OCI-M2 (cell line): Measurements from ENCODE around the gene ZCCHC4.
"Not testable (repeated sequence)": the region's sequence is repeated elsewhere in the genome, so short reads cannot be mapped to it uniquely, and the experiment has no call there.

Experiments used
- DNase-seq: peaks from one replicate; lab custom pipeline; 2025; ENCODE audit not compliant: unreplicated experiment; lab: John Stamatoyannopoulos, UW

Gene ZCCHC4

DNA sequence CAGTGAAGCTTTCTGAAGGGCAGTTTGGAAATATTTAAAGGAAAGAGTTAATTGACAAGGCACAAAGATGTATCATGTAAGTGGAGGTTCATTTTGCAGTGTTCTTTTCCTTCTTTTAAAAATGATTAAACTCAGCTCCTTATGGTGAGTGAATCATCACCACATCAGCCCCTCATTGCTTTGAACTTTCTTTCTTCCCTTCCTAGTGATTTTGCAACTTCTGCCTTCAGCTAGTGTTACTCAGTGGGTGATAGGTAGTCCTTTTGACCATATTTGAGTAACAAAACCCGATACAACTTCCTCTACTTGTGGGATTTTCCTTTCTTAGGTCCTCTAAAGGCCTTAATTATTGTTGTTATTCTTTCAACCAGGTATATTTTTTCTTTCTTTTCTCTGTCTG is 8.2 kb downstream of the ZCCHC4 start:
- no peak for DNase-seq

DNA sequence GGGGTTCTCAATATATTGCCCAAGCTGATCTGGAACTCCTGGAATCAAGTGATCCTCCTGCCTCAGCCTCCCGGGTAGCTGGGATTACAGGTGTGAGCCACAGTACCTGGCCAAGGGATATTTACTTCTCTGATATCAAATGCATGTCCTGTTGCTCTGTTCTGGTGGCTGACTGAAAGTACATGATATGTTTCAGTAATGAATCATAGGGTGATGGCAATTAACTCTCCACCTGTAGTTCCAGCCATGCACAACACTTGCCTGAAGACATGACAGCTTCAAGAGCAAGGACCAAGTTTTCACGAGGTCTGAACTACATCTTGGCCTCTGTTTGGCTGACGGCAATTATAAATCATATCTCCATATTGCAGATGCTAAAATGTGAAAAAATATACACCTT is 9.1 kb downstream of the ZCCHC4 start:
- DNase-seq: no peak

- not testable (repeated sequence) for DNase-seq
Observed at GRCh38 chr4:25328463-25328862, 15.9 kb downstream of the ZCCHC4 start.

DNA sequence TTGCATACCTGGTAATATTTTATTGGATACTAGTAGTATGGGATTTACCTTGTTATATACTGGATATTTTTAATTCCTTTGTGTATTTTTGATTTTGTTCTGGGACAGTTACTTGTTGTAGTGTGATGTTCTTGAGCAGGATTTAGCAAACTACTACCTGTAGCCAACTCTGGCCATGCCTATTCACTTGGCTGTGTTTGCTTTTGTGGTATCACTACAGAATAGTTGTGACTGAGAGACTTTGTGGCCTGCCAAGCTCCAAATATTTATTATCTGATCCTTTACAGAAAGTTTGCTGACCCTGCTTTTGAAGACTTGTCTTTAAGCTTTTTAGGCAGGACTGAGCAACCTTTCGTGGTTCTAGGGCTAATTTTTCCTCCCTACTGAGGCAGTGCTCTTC is 17.8 kb downstream of the ZCCHC4 start:
- DNase-seq: no peak

DNA sequence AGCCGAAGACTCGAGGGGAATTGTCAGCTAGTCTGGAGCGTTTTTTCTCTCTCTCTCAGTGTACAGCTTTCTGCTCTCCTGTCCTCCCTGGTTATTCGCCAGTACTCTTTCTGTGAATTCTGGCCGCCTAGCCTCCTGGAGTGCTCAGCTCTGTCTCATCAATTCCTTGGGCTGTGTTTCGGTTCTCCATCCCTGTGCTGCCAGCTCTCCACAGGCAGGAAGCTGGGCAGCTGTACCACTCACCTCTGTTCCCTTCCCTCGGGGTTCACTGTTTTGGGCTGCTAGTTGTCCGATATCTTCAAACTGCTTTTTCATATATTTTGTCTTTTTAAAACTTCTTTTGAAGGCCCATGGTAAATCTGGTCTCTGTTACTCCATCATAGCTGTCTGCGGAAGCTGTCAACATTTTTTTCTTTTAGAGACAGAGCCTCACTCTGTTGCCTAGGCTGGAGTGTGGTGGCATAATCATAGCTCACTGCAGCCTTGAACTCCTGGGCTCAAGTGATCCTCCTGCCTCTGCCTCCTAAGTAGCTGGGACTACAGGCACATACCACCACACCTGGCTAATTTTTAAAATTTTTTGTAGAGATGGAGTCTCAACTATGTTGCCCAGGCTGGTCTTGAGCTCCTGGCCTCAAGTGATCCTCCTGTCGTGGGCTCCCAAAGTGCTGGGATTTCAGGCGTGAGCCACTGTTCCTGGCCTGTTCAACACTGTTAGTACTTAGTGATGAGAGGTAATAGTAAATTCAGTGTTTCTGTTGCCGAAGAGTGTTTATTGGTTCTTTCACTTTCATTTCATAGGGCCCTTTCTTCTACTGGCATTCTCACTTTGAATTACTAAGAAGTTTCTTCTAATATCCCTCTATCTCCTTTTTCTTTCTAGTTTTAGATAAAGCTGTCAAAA is 18.6 kb downstream of the ZCCHC4 start:
- DNase-seq: no peak

GRCh38 chr4:25343671-25344070 is 31.1 kb downstream of the ZCCHC4 start:
- no peak for DNase-seq

GRCh38 chr4:25345744-25346143 is 33.2 kb downstream of the ZCCHC4 start:
- no peak for DNase-seq

DNA sequence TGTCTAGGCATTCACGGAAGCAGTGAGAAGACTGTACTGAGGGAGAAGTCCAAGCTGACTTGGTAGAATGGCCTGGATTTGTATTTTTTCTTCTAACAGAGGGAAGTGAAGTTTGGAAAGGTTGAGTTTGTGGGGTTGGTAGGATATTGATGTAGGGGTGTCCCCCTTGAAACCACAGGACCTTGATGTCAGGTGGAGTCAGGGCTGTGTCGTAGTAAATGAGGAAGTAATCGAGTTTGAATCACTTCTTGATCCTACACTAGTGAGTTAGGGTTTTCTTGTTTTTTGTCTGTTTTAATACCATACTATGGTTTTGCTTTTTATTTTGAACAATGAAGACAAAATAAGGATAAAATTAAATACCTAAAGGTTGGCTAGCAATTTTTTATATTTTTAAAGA is 34.3 kb downstream of the ZCCHC4 start:
- no peak for DNase-seq

DNA sequence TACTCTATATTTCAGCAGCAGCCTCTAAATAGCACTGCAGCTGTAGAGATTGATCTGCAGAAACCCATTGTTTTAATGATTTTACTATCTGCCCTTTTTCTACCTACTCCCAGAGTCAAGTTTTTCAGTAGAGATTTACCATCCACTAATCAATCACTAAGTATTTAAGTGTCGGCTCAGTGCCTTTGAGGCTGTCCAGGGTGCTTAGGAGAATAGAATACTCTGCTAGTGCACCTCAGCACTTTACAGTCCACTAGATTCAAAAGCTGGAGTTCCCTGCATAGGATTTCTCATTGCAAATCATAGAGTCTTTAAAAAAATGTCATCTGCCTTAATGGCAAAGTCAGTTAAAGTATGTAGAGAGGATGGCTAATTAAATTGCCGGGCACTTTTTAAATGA is 34.9 kb downstream of the ZCCHC4 start:
- no peak for DNase-seq

DNA sequence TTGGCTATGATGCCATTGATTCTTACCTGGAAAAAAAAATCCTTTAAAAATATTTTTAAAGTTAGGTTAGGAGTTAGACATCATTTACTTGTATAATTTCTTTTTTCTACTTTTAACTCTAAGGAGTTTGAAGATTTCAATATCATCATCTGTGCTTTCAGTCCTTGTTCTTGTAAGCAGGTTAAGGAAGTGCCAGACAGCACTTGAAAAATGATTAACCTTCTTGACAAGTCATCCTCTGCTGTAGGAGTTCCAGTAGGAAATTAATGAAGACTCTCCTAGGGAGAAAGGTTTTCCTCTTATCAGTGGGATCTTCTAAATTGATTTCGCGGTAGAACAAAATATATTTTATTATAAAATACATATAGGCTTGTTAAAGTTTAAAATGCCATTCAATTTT is 35.4 kb downstream of the ZCCHC4 start:
- no peak for DNase-seq

DNA sequence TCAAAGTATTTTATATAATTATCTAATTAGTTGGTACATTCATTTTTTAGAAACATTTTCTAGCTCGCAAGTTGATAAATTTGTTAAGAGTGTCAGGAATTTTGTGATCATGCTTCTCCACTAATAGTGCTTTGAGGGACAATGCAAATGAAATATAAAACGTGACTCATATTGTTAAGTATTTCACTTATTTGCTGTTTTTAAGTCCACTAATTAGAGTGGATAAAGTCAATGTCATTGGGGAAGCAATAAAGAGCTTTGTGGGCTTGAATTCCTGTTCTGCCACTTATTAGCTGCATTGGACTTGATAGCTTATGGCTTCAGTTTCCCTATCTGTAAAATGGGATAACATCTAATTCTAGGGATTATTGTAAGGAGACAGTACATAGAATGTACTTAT is 38.0 kb downstream of the ZCCHC4 start:
- no peak for DNase-seq

GRCh38 chr4:25351777-25352416 is 39.3 kb downstream of the ZCCHC4 start:
- DNase-seq: no peak

GRCh38 chr4:25356068-25356467 is 43.5 kb downstream of the ZCCHC4 start:
- DNase-seq: no peak

DNA sequence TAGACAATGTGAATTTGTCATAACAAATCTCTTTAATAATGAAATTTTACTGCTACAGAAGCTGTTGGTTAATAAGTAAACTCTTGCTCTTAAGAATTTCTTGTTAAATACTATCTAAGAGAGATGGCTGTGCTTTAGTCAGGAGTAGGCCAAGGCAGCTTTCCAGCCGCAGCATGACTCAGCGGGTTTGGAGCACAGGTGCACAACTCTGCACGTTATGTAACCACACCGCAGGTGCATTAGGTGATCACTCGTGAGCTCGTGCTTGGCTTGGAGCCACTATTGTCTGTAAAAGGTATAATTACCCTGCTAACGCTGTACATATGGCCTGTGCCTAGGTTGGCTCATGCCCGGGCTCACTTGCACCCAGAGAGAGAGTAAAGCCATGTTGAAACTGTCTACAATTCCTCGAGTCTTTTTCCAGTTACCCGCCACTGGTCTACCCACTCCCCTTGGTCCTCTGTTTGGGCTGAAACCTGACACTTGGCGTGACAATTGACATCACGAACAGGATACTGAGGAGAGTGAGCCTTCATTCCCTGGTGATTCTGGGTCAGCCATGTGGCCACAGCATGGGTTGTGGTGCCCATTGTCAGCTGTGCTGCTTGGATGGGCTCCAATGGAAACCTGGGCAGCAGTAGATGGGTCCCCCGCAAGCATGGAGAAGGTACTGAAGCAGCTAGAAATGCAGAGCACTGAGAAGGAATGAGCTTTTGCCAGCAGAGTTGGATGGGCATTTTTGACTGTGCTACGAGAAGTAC is 46.1 kb downstream of the ZCCHC4 start:
- DNase-seq: no peak

DNA sequence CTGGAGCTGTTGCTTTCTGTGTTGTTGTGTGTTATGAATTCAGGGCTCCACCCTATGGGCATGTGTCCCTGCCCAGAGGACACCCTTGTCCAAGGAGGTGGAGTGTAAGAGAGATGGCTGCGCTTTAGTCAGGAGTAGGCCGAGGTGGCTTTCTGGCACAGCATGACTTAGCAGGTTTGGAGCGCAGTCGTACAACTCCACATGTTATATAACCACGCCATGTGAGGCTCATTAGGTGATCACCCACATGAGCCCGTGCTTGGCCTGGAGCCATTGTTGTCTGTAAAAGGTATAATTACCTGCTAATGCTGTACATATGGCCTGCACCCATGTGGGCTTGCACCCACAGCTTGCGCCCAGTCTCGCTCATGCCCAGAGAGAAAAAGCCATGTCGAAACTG is 48.7 kb downstream of the ZCCHC4 start:
- no peak for DNase-seq

- DNase-seq: no peak
Observed at GRCh38 chr4:25367004-25367621, 54.5 kb downstream of the ZCCHC4 start.

DNA sequence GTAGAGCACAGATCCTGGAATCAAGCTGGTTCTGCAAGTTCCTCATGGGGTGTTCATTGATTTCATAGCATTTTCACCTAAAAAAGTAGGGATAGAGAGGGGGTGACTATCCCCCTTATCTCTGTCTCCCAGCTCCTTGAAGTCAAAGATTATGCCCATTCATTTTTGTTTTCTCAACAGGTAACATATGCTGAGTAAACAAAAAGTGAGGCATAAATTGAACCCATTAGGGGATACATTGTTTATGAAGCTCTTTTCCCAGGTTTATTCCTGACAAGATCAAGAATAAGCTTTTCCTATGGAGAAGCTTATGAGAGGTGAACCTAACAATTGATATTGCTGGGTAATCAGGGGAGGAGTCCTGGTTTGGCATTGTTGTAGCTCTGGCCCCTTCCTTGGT is 55.3 kb downstream of the ZCCHC4 start:
- DNase-seq: no peak

DNA sequence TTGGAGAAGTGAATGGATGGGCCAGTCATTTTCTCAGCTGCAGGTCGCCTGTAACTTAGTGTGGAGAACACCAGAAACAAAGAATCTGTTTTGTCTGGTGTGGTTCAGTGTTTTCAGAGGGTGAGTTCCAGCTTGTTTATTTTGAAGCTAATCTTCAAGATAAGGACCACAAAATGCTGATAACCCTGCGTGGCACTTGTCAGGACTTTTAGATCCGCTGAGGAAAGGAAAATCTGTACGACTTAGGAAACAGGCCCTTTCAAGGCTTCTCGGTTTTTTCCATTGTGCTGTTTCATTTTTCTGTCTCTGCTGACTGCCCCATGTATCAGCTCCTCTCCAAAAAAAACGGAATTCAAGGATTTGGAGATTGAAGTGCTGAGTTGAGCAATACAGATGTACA is 55.7 kb downstream of the ZCCHC4 start:
- DNase-seq: no peak

- no peak for DNase-seq
Observed at GRCh38 chr4:25370242-25370641, 57.7 kb downstream of the ZCCHC4 start.

DNA sequence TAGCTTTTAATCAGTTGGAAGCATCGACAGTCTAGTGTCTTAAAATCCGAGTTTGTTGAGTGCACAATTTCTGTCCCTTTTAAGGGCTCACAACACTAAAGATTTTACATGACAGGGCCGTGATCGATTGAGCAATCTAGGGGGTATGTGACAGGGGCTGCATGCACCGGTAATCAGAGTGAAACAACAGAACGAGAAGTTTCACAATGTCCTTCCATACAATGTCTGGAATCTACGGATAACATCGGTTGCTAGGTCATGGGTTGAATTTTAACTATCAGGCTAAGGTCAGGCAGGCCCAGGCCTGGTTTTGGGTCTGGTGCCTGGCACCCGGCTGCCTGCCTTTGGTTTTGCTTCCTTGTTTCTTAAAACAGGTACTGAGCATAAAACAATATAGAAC is 60.0 kb downstream of the ZCCHC4 start:
- DNase-seq: not testable (repeated sequence)
